GM19328 (cell line): Measurements from ENCODE around the gene ARL4C.

Experiments used
- ATAC-seq: cut with Tn5 transposase; IDR thresholded peaks from one replicate; pipeline ENCODE4 v1.9.1; 2021; ENCODE audit warnings: mild to moderate bottlenecking, moderate library complexity; ENCODE audit not compliant: unreplicated experiment

ARL4C gene

DNA sequence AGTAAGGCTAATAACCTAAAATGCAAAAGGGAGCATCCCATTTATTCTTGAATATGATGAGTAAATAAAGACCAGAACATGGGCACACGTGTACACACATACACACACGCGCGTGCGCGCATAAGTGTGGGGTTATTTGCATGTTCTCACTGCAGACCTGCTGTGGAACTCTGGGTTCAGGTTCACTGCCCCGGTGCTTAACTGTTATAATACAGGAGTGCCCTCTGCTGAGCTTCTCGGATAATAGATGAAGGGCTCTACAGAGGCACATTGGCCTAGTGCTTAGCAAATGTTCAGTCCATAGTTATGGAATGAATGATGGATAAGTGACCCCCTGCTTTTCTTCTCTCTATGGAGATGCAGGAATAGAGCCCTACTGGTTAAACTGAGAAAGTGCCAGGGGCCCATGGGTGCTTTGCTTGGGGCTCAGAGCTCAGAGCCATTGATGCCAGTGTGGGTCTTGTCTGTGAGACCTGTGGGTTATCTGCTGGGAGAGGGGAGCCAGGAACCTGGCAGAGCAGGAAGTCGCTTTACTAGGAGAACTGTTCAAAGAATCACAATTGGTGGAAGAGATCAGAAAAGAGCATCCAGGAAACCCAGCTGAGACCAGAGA is 3.6 kb upstream of the ARL4C start:
- ATAC-seq = no peak

DNA sequence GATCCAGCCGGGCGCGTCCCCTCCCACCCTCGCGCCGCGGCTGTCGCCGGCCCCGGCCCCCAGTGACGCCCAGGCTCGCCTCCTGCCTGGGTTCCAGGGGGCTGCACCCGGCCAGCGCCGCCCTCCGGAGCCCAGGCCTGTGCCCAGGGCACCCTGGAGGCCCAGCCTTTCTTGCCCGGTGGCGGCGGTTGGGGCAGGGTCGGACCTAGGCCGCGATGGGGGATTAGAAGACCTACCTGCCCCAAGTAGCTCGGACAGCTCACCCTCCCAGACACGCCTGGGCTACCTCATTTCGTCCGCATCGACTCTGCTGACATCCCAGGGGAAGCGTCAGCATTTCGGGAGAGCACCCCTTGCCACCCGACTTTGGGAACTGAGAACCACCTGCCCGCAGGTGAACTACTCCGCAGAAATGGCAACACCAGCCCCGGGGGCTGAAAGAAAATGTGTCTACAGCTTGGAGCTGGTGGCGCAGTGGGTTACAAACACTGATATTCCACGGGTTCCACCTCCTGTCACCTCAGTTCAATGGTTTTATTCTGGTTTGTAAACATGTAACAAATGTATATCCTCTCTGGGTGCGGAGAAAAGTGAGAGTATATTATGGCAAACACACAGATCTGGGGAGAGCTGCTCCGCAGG is 834 bp upstream of the ARL4C start:
- no peak for ATAC-seq

- peak; percentile 48 for ATAC-seq
These were observed 636 bp downstream of the ARL4C start for GRCh38 chr2:234496055-234496834.

DNA sequence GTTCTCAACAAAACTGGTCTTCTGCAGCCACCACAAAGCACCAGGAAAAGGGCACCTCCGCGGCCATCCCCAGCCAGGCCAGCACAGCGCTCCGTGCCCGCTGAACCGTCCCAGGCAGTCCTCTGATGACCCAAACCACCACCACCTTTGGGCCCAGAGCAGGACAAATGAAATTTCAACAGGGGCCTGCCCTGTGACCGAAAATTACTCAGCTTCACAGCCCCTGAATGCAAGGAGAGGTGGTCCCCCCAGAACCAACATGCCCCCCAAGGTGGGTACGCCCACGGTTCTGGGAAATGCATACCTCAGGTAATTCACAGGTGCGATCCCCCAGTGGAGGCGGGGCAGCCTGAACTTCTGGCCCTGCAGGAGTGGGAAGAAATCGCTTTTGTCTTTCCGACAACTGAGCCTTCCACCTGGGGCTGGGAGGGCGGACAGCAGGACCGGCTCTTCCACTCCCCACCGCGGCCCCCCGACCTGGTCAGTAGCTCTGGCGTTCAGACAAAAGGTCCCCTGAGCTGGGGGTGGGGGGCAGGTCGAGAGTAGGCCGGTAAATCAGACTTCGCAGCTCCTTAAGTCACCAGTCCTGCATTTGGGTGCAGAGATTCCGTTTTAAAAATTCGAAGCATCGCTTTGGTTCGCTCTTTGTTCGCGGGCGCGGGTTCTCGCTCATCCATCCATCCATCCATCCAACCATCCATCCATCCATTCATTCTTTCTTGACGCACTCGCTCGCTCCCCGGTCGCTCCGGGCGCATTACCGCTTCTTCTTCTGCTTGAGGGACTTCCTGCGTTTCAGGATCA is 1.4 kb downstream of the ARL4C start:
- ATAC-seq = no peak

- ATAC-seq = no peak
These were observed 2.3 kb downstream of the ARL4C start for GRCh38 chr2:234494361-234495250.

GRCh38 chr2:234493796-234494195 is 3.1 kb downstream of the ARL4C start:
- ATAC-seq = no peak

GRCh38 chr2:234492717-234493485 is 4.0 kb downstream of the ARL4C start:
- ATAC-seq = no peak

- no peak for ATAC-seq
These were observed 5.0 kb downstream of the ARL4C start for GRCh38 chr2:234491897-234492296.

GRCh38 chr2:234491281-234491680 is 5.6 kb downstream of the ARL4C start:
- ATAC-seq = no peak

DNA sequence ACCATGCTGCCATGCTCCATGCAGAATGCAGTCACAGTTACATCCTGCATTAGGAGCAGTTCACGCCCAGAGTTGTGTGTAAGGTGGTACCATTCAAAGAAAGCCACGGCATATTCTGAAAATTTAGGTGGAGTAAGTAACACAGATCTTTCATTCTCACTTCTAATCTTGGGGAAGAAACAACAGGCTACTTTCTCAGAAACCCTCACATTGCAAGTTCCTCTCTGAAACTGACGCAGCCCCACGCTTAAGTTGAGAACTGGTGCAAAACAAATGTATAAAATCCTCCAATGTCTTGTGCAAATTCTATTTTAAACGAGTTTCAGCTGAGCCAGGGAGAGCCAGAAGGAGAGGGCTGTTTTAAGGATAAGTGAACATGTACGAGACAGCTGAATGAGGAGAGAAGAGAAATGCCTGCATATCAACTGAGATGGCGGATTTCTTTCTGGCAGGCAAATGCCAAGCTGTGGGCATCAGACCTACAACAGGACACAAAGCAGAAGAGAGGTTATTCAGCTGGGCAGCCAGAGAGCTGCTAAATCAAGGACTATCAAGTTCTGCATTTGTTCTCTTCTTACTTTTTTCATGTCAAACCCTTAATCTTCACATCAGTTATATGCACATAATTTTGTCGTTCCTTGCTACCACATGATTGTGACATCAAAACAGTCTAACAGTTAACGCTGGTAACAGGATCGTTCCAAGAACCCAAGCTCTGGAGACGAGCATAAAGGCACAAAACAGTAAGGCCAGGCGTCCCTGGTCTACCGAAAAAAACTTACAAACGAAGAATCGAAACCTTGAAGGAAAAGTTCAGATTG is 6.4 kb downstream of the ARL4C start:
- ATAC-seq = no peak

- no peak for ATAC-seq
These were observed 7.9 kb downstream of the ARL4C start for GRCh38 chr2:234488913-234489451.

GRCh38 chr2:234488486-234488885 is 8.4 kb downstream of the ARL4C start:
- no peak for ATAC-seq

DNA sequence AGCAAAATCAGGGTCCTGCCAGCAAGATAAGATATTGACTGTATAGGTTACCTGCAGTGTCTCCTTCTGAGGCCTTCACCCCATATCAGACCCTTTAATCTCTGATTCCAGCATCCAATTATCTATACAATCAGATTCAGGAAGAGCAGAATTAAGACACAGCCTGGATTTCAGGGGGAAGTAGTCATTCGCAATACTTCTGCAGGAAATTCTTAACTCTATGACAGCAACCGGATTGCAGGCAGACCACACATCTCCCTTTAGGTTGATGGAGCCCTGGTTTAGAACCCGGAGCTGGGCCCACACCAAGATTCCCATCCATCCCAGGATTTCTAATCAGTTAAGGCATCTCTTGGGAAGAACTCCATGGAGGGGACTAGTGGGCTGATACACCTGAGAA is 9.5 kb downstream of the ARL4C start:
- no peak for ATAC-seq

- ATAC-seq = peak; percentile 60
These were observed 13.2 kb downstream of the ARL4C start for GRCh38 chr2:234483568-234484251.

GRCh38 chr2:234481301-234481700 is 15.6 kb downstream of the ARL4C start:
- ATAC-seq = no peak

DNA sequence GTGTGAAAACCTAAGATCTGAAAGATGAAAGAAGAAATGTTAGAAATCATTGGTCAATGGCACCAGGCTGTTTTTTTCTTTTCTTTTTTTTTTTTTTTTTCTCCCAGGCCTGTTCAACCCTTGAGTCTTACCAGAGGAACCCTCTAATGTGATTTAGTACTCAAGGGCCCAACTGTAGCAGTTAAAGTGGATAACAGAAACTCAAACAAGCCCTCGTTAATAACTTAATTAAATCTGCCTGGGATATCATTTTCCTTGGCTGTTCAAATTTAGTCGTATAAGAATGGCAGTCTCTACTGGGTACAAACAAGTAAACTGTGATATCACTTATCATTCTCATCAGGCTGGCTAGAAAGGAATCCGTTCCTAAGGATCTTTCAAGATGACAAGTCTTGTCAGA is 16.5 kb downstream of the ARL4C start:
- no peak for ATAC-seq

DNA sequence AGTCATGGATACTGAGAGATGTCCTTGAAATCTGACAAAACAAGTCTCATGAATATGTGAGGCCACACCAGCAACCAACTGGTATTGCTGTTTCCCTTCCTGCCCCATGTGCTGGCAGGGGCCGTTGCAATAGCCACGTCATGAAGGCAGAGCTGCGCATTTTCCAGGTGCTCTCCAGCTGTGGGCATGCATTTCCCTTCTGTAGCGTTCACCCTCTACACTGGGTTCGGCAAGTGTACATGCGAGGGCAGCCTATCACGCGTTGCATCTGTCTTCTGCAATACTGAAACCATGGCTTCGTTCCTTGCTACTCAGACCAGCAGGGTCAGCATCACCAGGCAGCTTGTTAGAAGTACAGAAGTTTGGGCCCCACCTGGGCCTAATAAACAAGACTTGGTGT is 17.4 kb downstream of the ARL4C start:
- ATAC-seq = no peak
